Measurements from ENCODE around the gene PIGK.

- TF ChIP-seq CTCF (IDR thresholded peaks at IDR 0.05 in 2 of 3, conservative IDR thresholded peaks at IDR 0.05 in 1 of 3; ENCODE audit: borderline replicate concordance in 1 of 3, insufficient read depth in 1 of 3, low read depth in 2 of 3, low read length in 2 of 3), result no peak
- no peak for TF ChIP-seq POLR2A (IDR thresholded peaks at IDR 0.05; ENCODE audit: borderline replicate concordance, extremely low read depth, insufficient read depth, insufficient read length)
- no peak for TF ChIP-seq EZH2phosphoT487 (IDR thresholded peaks at IDR 0.05; ENCODE audit: borderline replicate concordance)
- TF ChIP-seq EZH2 (IDR thresholded peaks at IDR 0.05), result no peak
- TF ChIP-seq RAD21 (IDR thresholded peaks at IDR 0.05; ENCODE audit: low read depth), result no peak
- TF ChIP-seq ZBTB33 (IDR thresholded peaks at IDR 0.05; ENCODE audit: extremely low read depth, insufficient replicate concordance, low read length), result no peak
- no peak for TF ChIP-seq POLR2AphosphoS5 (IDR thresholded peaks at IDR 0.05; ENCODE audit: low read depth, low read length)
- TF ChIP-seq ZNF274 (IDR thresholded peaks at IDR 0.05; ENCODE audit: low read depth, low read length), result no peak
- TF ChIP-seq, protein P1, sequence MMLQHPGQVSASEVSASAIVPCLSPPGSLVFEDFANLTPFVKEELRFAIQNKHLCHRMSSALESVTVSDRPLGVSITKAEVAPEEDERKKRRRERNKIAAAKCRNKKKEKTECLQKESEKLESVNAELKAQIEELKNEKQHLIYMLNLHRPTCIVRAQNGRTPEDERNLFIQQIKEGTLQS (IDR thresholded peaks at IDR 0.05), result no peak
- TF ChIP-seq REST (IDR thresholded peaks at IDR 0.05; ENCODE audit: low read depth), result no peak
- TF ChIP-seq SP1 (IDR thresholded peaks at IDR 0.05; ENCODE audit: low read depth), result no peak
- TF ChIP-seq, protein P2, sequence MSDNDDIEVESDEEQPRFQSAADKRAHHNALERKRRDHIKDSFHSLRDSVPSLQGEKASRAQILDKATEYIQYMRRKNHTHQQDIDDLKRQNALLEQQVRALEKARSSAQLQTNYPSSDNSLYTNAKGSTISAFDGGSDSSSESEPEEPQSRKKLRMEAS (IDR thresholded peaks at IDR 0.05), result no peak
- no peak for TF ChIP-seq ZFX (IDR thresholded peaks at IDR 0.05)
Measured at GRCh38 chr1:77064246-77064645, 155.0 kb downstream of the PIGK start.

Data from HCT116 (cell line).